H1 (cell line): ENCODE data around the gene ANAPC5. TPM values are rescaled to one million over a fixed set of nuclear protein-coding genes. Genes with fewer than 3 reads are reported as not detected.

Experiments used
- CTCF ChIA-PET: fragments of 300-600 bp; sonication (Branson Sonifier 250); formaldehyde crosslinking; loops from one replicate; lab custom pipeline; 2021; ENCODE audit not compliant: partially characterized antibody; lab: Charles Lee
- POLR2A ChIA-PET: fragments of 300-600 bp; sonication (Branson Sonifier 250); formaldehyde crosslinking; loops from one replicate; lab custom pipeline; 2021; ENCODE audit warnings: inconsistent platforms; ENCODE audit not compliant: partially characterized antibody; lab: Charles Lee
- DNase-seq, 2 experiments: peaks; one replicate each; pipeline versions ENCODE4 v3.0.0 to v3.0.0-alpha.2; 2010 to 2022; ENCODE audit warnings: low spot score in 2 of 2, low read depth in 1 of 2, mixed read lengths in 1 of 2
- FAIRE-seq: peaks from 2 replicates; lab custom pipeline; 2011; peaks lifted over from hg19 to GRCh38; lab: Jason Lieb, UNC
- H2AFZ ChIP-seq: 2 replicates; pipeline ENCODE4 v1.8.1; 2012; ENCODE audit warnings: low read length, inconsistent platforms
- H2AK5ac ChIP-seq: 2 replicates; pipeline ENCODE4 v1.6.1; 2013; ENCODE audit warnings: low read depth, low read length
- H2BK120ac ChIP-seq: replicated peaks from 2 replicates; pipeline ENCODE3; 2013; ENCODE audit warnings: low read depth, low read length, inconsistent platforms
- H2BK12ac ChIP-seq: 2 replicates; pipeline ENCODE4 v1.6.1; 2013; ENCODE audit warnings: low read depth, low read length
- H2BK15ac ChIP-seq: 2 replicates; pipeline ENCODE4 v1.6.1; 2013; ENCODE audit warnings: low read length
- H2BK20ac ChIP-seq: 2 replicates; pipeline ENCODE4 v1.6.1; 2013; ENCODE audit warnings: low read length
- H2BK5ac ChIP-seq: 2 replicates; pipeline ENCODE4 v1.6.1; 2013; ENCODE audit warnings: low read depth, low read length
- H3K14ac ChIP-seq: 2 replicates; pipeline ENCODE4 v1.6.1; 2013; ENCODE audit warnings: inconsistent platforms; ENCODE audit not compliant: insufficient read length
- H3K18ac ChIP-seq: 2 replicates; pipeline ENCODE4 v1.6.1; 2013; ENCODE audit warnings: low read length; ENCODE audit errors: extremely low read depth
- H3K23ac ChIP-seq: 2 replicates; pipeline ENCODE4 v1.6.1; 2013; ENCODE audit warnings: inconsistent platforms; ENCODE audit not compliant: insufficient read length
- H3K23me2 ChIP-seq: 2 replicates; pipeline ENCODE4 v1.6.1; 2013; ENCODE audit warnings: low read depth, low read length
- H3K27ac ChIP-seq: 2 replicates; pipeline ENCODE4 v1.6.1; 2011; ENCODE audit warnings: low read depth, low read length, inconsistent platforms
- H3K27me3 ChIP-seq, 4 experiments: replicated peaks in 1 of 4; 1 replicate in 1 of 4; 2 replicates in 3 of 4; pipeline versions ENCODE4 v1.6.1 to v1.8.1; 2011 to 2013; ENCODE audit warnings: low read length in 3 of 4, mild to moderate bottlenecking in 3 of 4, inconsistent platforms in 2 of 4, mixed read lengths in 2 of 4, moderate library complexity in 1 of 4; ENCODE audit not compliant: control insufficient read depth in 3 of 4, insufficient read depth in 3 of 4; ENCODE audit errors: extremely low read depth in 1 of 4
- H3K36me3 ChIP-seq, 4 experiments: 2 replicates each; pipeline versions ENCODE4 v1.6.1 to v1.8.1; 2011 to 2013; ENCODE audit warnings: mild to moderate bottlenecking in 4 of 4, low read length in 3 of 4, moderate library complexity in 2 of 4, control low read depth in 1 of 4, inconsistent platforms in 1 of 4; ENCODE audit not compliant: insufficient read depth in 4 of 4, control insufficient read depth in 2 of 4
- H3K4ac ChIP-seq: replicated peaks from 2 replicates; pipeline ENCODE3; 2013; ENCODE audit warnings: low read length, low read depth, mixed read lengths, inconsistent platforms; ENCODE audit not compliant: insufficient read length
- H3K4me1 ChIP-seq, 4 experiments: replicated peaks in 1 of 4; 1 replicate in 1 of 4; 2 replicates in 3 of 4; pipeline versions ENCODE4 v1.6.1 to v1.8.1; 2011 to 2013; ENCODE audit warnings: low read length in 3 of 4, inconsistent platforms in 2 of 4, mixed read lengths in 1 of 4; ENCODE audit not compliant: insufficient read depth in 4 of 4, control insufficient read depth in 3 of 4
- H3K4me2 ChIP-seq, 2 experiments: 2 replicates each; pipeline versions ENCODE4 v1.6.1 to v1.8.1; 2011 to 2013; ENCODE audit warnings: low read depth in 2 of 2, low read length in 2 of 2, control low read depth in 1 of 2, inconsistent platforms in 1 of 2, mild to moderate bottlenecking in 1 of 2; ENCODE audit not compliant: insufficient read depth in 1 of 2
- H3K4me3 ChIP-seq, 4 experiments: fragments of 200-600, 300-600 bp in 1 of 4; sonication (generic), shearing (Covaris generic), sonication (Bioruptor Twin) in 1 of 4; 2 replicates each; pipeline versions ENCODE4 v1.5.1 to v1.8.1; 2011 to 2016; ENCODE audit warnings: low read length in 4 of 4, low read depth in 3 of 4, control low read depth in 2 of 4, inconsistent platforms in 2 of 4, mild to moderate bottlenecking in 2 of 4, mixed read lengths in 1 of 4, moderate library complexity in 1 of 4; ENCODE audit not compliant: insufficient read depth in 2 of 4; ENCODE audit errors: extremely low read depth in 1 of 4
- H3K56ac ChIP-seq: replicated peaks from 2 replicates; pipeline ENCODE3; 2013; ENCODE audit warnings: low read depth, mild to moderate bottlenecking, mixed read lengths, low read length, inconsistent platforms; ENCODE audit not compliant: insufficient read length
- H3K79me1 ChIP-seq: 2 replicates; pipeline ENCODE4 v1.6.1; 2013; ENCODE audit warnings: low read depth, low read length, control low read depth
- H3K79me2 ChIP-seq, 2 experiments: 2 replicates each; pipeline versions ENCODE4 v1.6.1 to v1.8.1; 2012 to 2013; ENCODE audit warnings: low read length in 2 of 2, mild to moderate bottlenecking in 2 of 2, inconsistent platforms in 1 of 2; ENCODE audit not compliant: insufficient read depth in 2 of 2, control insufficient read depth in 1 of 2
- H3K9ac ChIP-seq, 4 experiments: replicated peaks in 1 of 4; 1 replicate in 1 of 4; 2 replicates in 3 of 4; pipeline versions ENCODE4 v1.6.1 to v1.8.1; 2011 to 2013; ENCODE audit warnings: low read depth in 3 of 4, low read length in 3 of 4, control low read depth in 2 of 4, mild to moderate bottlenecking in 2 of 4, moderate library complexity in 2 of 4, inconsistent platforms in 1 of 4; ENCODE audit errors: extremely low read depth in 1 of 4
- H3K9me3 ChIP-seq, 2 experiments: 2 replicates each; pipeline versions ENCODE4 v1.6.1 to v1.8.1; 2012 to 2013; ENCODE audit warnings: mild to moderate bottlenecking in 2 of 2, moderate library complexity in 2 of 2, control low read depth in 1 of 2, inconsistent platforms in 1 of 2, low read depth in 1 of 2, low read length in 1 of 2, mixed read lengths in 1 of 2; ENCODE audit not compliant: insufficient read depth in 2 of 2
- H4K20me1 ChIP-seq, 2 experiments: replicated peaks in 1 of 2; 2 replicates each; pipeline versions ENCODE3 to v1.8.1; 2011 to 2013; ENCODE audit warnings: inconsistent platforms in 2 of 2, low read length in 2 of 2, mild to moderate bottlenecking in 1 of 2; ENCODE audit not compliant: insufficient read depth in 2 of 2, control insufficient read depth in 1 of 2
- H4K5ac ChIP-seq: 2 replicates; pipeline ENCODE4 v1.6.1; 2013; ENCODE audit warnings: low read length, low read depth, mixed read lengths, inconsistent platforms; ENCODE audit not compliant: insufficient read length
- H4K8ac ChIP-seq: 2 replicates; pipeline ENCODE4 v1.8.0; 2013; ENCODE audit warnings: mild to moderate bottlenecking, moderate library complexity, low read length, inconsistent platforms; ENCODE audit not compliant: insufficient read depth; ENCODE audit errors: extremely low read depth
- H4K91ac ChIP-seq: replicated peaks from 2 replicates; pipeline ENCODE3; 2013; ENCODE audit warnings: low read length, mixed read lengths, inconsistent platforms; ENCODE audit not compliant: insufficient read length
- BCL11A ChIP-seq, 2 experiments: IDR thresholded peaks; one replicate each; pipeline ENCODE4 v1.6.1; 2011; ENCODE audit warnings: low read depth in 2 of 2, low read length in 2 of 2, mild to moderate bottlenecking in 2 of 2
- CEBPB ChIP-seq: IDR thresholded peaks from 2 replicates; pipeline ENCODE4 v1.6.1; 2012; ENCODE audit warnings: low read depth, low read length
- CHD1 ChIP-seq: IDR thresholded peaks from 2 replicates; pipeline ENCODE4 v1.6.1; 2012; ENCODE audit warnings: low read depth, low read length, improper control_type of control experiment
- CTBP2 ChIP-seq: IDR thresholded peaks from 2 replicates; pipeline ENCODE4 v1.7.0; 2011; ENCODE audit warnings: borderline replicate concordance, mild to moderate bottlenecking, moderate library complexity, mixed read lengths, low read length; ENCODE audit not compliant: insufficient read depth, insufficient read length
- EP300 ChIP-seq, 2 experiments: IDR thresholded peaks; 1 replicate in 1 of 2; 2 replicates in 1 of 2; pipeline ENCODE4 v1.6.1; 2011 to 2012; ENCODE audit warnings: low read depth in 2 of 2, low read length in 2 of 2, mild to moderate bottlenecking in 2 of 2, borderline replicate concordance in 1 of 2, inconsistent platforms in 1 of 2, moderate library complexity in 1 of 2
- HDAC6 ChIP-seq: IDR thresholded peaks from one replicate; pipeline ENCODE4 v1.7.1; 2012; ENCODE audit warnings: low read depth, mild to moderate bottlenecking, inconsistent platforms, low read length, moderate library complexity
- NANOG ChIP-seq: IDR thresholded peaks from 2 replicates; pipeline ENCODE4 v1.6.1; 2011; ENCODE audit warnings: low read length, low read depth, mild to moderate bottlenecking, inconsistent platforms; ENCODE audit not compliant: insufficient read depth, poor library complexity, severe bottlenecking
- RBBP5 ChIP-seq: IDR thresholded peaks from 2 replicates; pipeline ENCODE4 v1.7.1; 2012; ENCODE audit warnings: low read depth, mild to moderate bottlenecking, inconsistent platforms, low read length, moderate library complexity, borderline replicate concordance
- SP1 ChIP-seq: IDR thresholded peaks from 2 replicates; pipeline ENCODE4 v1.6.1; 2011; ENCODE audit warnings: low read depth, low read length
- WGBS, 2 experiments: shearing (Covaris generic) in 1 of 2; methylation state at CpG; one replicate each; pipeline versions ENCODE4 v1.1.6 to v1.1.7; 2013 to 2015; ENCODE audit warnings: low lambda C conversion rate in 2 of 2, mixed read lengths in 2 of 2, inconsistent platforms in 1 of 2, low coverage in 1 of 2, missing lambda C conversion rate in 1 of 2; ENCODE audit not compliant: insufficient replicate concordance in 2 of 2, insufficient coverage in 1 of 2, insufficient read length in 1 of 2; ENCODE audit errors: extremely low coverage in 1 of 2, missing lambda C conversion rate in 1 of 2; 5-methylcytosine and 5-hydroxymethylcytosine counted together
- polyA plus RNA-seq, 7 experiments: library from polyadenylated mRNA; depleted of rRNA in 3 of 7; stranded (reverse) in 5 of 7; unstranded in 2 of 7; fragments of >200 nt in 5 of 7; fragments of 200-250 nt in 2 of 7; gene quantifications; 1 replicate in 5 of 7; 2 replicates in 1 of 7; 4 replicates in 1 of 7; pipeline versions ENCODE4 v1.2.1 to v1.2.3, GENCODE V29; 2011 to 2013; ENCODE audit warnings: missing spikeins in 2 of 7, mixed read lengths in 2 of 7
- total RNA-seq: library from RNA; stranded (reverse); fragmentation: NEBNext Ultra II Directional; extraction: Animal tissue kit (Norgen Biotek cat#: 25700); gene quantifications from 2 replicates; pipeline ENCODE4 v1.2.1, GENCODE V29; 2021
- TF ChIP-seq, protein P1 (sequence below): IDR thresholded peaks from 2 replicates; pipeline ENCODE4 v1.6.1; 2012; ENCODE audit warnings: inconsistent platforms

ANAPC5 gene
- total and polyA plus RNA-seq, 2 of the 8 experiments (the other 6 are each of a cell fraction or from before 2014, with no cell fraction given): 103 to 127 TPM

DNA sequence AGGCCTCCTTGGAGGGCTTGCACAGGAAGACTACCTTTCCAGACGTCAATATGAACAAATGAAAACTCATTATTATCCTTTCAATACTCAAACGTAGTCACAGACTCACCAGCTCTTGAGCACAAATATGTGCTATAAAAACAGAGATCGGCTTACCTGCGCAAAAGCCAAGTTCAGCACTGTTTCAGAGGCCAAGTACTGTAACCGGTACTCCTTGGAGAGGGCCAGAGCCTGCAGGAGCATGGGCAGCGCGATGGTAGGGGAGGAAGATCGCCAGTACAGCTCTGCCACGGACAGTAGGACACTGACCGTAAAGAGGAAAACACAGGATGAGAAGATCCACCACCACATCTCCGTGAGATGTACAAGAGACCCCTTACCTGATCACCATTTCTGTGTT is 34.1 kb downstream of the ANAPC5 start:
- Histone ChIP-seq H3K36me3 (peaks cover 0 to 26% (median 15%) of the 10 kb centered on the region in 4 experiments; a peak in 7 of 8 replicates), H3K18ac (no peak overlapping the region), H4K5ac (no peak overlapping the region), H4K20me1 (no peaks in the 10 kb centered on the region), H3K9me3 (no peaks in the 10 kb centered on the region), H3K4me1 (no peaks in the 10 kb centered on the region), H3K23me2 (no peaks in the 10 kb centered on the region), H2BK20ac (no peak overlapping the region), H3K23ac (no peak overlapping the region), H3K56ac (no peak overlapping the region), H2BK5ac (no peak overlapping the region), H3K4me2 (no peak overlapping the region), H2BK12ac (no peak overlapping the region), H2BK120ac (no peak overlapping the region), H3K4me3 (no peak overlapping the region), H4K8ac (no peak overlapping the region), H4K91ac (no peak overlapping the region), H3K9ac (no peak overlapping the region), H3K79me2 (no peaks in the 10 kb centered on the region), H2BK15ac (no peak overlapping the region)
- POLR2A ChIA-PET: interaction anchor here (0.6 to 3.1 kb wide), 2 partner anchors 11 to 25 kb away, joined by 3 to 11 read pairs; no protein-coding TSS in a partner anchor
- no peak for FAIRE-seq
- no peak for TF ChIP-seq CHD1
- TF ChIP-seq HDAC6: no peak
- TF ChIP-seq EP300 (IDR thresholded peaks at IDR 0.05; ENCODE audit: borderline replicate concordance in 1 of 2, low read depth in 2 of 2, low read length in 2 of 2): no peak
- TF ChIP-seq NANOG: no peak
- TF ChIP-seq RBBP5: no peak
- no peak for TF ChIP-seq CTBP2
- no peak for TF ChIP-seq CEBPB
- TF ChIP-seq SP1: no peak
- TF ChIP-seq, protein P1, sequence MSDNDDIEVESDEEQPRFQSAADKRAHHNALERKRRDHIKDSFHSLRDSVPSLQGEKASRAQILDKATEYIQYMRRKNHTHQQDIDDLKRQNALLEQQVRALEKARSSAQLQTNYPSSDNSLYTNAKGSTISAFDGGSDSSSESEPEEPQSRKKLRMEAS: no peak
- no peak for TF ChIP-seq BCL11A (IDR thresholded peaks at IDR 0.05; ENCODE audit: low read depth in 2 of 2, low read length in 2 of 2)
- TF ChIP-seq, all 59 proteins: peak for 0
- H3K14ac ChIP-seq: no peak overlapping the region
- DNase-seq: no peak
- no peak overlapping the region for H3K27ac ChIP-seq
- H2AFZ ChIP-seq: no peak overlapping the region
- H3K27me3 ChIP-seq: no peaks in the 10 kb centered on the region
- WGBS, 2 experiments: 93% methylated on average over 11 of the region's 11 CpGs; no CpG with 5 or more reads in 1 of the 2 experiments
- CTCF ChIA-PET: interaction anchor here (0.6 to 1.7 kb wide), 3 partner anchors 11 to 87 kb away, joined by 4 to 10 read pairs (median 4); no protein-coding TSS in a partner anchor
- no peaks in the 10 kb centered on the region for H3K79me1 ChIP-seq
- H2AK5ac ChIP-seq: no peak overlapping the region
- no peak overlapping the region for H3K4ac ChIP-seq
